ENCODE measurements around the gene LRRC26. TPM values are rescaled to one million over a fixed set of nuclear protein-coding genes. Genes with fewer than 3 reads are reported as not detected.
A peak's percentile ranks its signal among the peaks of the same experiment; 100 is the strongest.

The LRRC26 gene, protein sequence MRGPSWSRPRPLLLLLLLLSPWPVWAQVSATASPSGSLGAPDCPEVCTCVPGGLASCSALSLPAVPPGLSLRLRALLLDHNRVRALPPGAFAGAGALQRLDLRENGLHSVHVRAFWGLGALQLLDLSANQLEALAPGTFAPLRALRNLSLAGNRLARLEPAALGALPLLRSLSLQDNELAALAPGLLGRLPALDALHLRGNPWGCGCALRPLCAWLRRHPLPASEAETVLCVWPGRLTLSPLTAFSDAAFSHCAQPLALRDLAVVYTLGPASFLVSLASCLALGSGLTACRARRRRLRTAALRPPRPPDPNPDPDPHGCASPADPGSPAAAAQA
- total RNA-seq, result not detected

DNA sequence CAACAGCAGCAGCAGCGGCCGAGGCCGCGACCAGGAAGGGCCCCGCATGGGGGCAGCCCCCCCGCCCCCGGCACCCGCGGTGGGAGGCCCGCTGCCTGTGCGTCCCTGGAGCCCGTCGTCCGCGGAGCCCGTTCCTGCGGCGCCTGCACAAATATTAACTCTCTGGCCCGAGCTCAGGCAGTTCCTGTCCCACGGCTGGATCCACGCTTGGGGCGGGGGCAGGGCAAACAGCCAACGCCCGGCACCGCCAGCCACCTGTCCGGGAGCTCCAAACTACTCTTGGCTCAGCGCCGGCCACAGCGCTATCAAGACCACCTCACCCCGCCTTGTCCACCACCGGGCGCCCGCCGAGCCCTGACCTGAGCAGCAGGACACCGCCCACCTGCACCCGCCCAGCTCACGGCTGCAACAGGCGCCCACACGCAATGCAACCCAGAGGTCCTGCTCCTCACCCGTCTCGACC lies at the start of gene LRRC26:
Gene LRRC26, minus strand, starts transcription at position 156 of the 463 bp plus-strand sequence. Its CDS starts 108 bp downstream, at position 48.
- Mint-ChIP-seq H3K4me3 (peak within 1 kb of the TSS; percentile 45), H3K4me1 (ENCODE audit: low read depth) (peaks cover 7% of the 10 kb centered on the region), H3K27me3 (ENCODE audit: low read depth) (peaks cover 24% of the 10 kb centered on the region), H3K9me3 (no peaks in the 10 kb centered on the region), H3K36me3 (ENCODE audit: low read depth) (no peaks in the 10 kb centered on the region), H3K27ac (no peak within 1 kb of the TSS)
- intact Hi-C loops (cut with micrococcal nuclease), result loop anchor here (2.0 to 5.0 kb wide), 2 partner anchors 43 to 119 kb away; no protein-coding TSS in a partner anchor
- no peak for DNase-seq
- CTCF ChIA-PET, result no interaction called here

DNA sequence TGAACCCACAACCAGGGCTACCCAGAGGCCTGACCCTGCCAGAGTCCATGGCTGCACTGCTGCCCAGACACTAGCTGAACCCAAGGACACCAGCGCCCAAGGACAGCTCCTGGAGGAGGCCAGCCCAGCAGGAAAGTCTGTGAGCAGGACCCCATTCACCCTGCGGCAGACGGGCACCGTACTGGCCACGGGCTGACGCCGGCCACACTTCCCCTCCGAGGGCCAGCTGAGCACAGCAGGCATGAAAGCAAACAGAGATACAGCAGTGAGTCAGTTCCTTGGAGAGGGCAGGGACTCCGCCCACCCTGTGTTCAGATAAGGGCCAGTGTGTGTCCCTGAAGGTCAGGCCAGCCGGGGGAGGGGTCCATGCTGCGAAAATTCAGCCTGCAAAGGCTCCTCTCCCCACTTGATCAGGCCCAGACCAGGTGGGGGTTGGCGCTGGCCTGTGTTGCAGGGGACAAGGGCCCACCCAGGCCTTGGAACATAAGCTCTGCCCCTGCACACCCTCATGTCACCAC lies 49.0 kb upstream of the LRRC26 start:
- H3K4me3 Mint-ChIP-seq, result no peak overlapping the region
- H3K36me3 Mint-ChIP-seq (ENCODE audit: low read depth), result no peaks in the 10 kb centered on the region
- H3K4me1 Mint-ChIP-seq (ENCODE audit: low read depth), result peaks cover 1% of the 10 kb centered on the region
- CTCF ChIA-PET, result no interaction called here
- no peak for DNase-seq
- H3K27me3 Mint-ChIP-seq (ENCODE audit: low read depth), result no peaks in the 10 kb centered on the region
- H3K27ac Mint-ChIP-seq, result no peak overlapping the region
- no peaks in the 10 kb centered on the region for H3K9me3 Mint-ChIP-seq
- intact Hi-C loops (cut with micrococcal nuclease), result no loop called here

DNA sequence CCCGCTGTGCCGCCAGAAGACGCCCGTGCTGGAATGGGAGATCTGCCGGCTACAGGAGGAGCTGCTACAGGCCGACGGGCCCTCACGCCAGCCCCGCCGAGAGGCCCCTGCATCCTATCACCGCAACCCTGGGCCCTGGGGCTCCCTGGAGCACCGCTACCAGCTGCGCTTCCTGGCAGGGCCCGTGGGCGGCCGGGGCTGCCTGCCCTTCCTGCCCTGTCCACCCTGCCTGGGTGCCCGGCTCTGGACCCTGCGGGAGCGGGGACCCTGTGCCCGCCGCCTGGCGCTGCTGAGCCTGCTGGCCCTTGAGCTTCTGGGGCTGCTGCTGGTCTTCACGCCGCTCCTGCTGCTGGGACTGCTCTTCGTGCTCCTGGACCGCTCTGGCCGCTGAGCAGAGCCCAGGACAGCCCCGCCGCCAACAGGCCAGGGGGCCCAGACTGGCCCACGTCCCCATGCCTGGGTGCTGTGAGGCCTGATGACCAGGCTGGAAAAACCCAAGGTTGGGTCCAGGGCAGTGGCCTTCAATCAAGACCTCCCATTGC lies 48.4 kb upstream of the LRRC26 start:
- no peaks in the 10 kb centered on the region for H3K36me3 Mint-ChIP-seq (ENCODE audit: low read depth)

DNA sequence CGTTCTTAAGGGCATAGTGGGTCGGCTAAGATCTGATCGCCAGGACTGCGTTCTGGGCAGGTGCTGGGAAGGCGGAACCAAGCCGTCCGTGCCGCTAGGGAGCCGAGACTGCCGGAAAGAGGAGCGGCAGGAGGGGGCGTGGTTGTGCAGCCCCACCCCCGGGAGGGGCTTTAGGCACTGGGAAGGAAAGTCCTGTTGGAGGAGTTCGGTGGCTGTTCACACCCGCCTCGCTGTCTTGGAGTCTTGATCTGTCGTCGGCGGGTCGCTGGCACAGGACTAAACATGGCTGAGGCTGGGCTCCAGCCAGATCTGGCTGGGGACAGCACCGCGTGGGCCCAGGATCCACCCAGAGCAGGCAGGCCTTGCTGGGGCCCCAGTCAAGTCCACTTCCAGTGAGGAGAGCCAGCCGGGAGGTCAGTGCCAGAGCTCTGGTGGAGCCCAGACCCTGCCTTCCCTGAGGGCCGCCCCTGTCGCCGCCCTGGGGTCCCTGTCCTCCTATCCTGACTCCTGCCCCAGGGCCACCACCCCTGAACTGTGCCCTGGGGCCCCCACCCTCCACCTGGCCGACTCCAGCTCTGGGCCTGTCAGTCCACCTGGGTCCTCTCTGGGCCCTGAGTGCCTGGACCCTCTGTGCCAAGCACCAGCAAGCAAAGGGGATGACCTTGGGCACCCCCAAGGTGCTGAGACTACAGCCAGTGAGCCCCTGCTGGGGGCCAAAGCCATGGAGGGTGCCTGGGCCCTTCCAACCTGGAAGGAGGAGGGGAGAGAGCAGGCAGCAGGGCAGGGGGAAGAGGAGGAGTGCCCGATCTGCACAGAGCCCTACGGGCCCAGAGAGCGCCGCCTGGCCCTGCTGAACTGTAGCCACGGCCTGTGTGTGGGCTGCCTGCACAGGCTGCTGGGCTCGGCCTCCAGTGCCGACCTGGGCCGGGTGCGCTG lies 47.7 kb upstream of the LRRC26 start:
- Mint-ChIP-seq H3K4me3 (no peak overlapping the region), H3K4me1 (ENCODE audit: low read depth) (no peaks in the 10 kb centered on the region), H3K9me3 (no peaks in the 10 kb centered on the region), H3K27ac (no peak overlapping the region), H3K27me3 (ENCODE audit: low read depth) (no peaks in the 10 kb centered on the region), H3K36me3 (ENCODE audit: low read depth) (peaks cover 2% of the 10 kb centered on the region)
- intact Hi-C loops (cut with micrococcal nuclease), result no loop called here
- CTCF ChIA-PET, result interaction anchor here (0.7 kb wide), 1 partner anchor 11 kb away, joined by 5 read pairs; no protein-coding TSS in a partner anchor
- DNase-seq, result no peak

More for the DNA sequence above, 48.4 kb upstream of the LRRC26 start:
- CTCF ChIA-PET, result no interaction called here
- intact Hi-C loops (cut with micrococcal nuclease), result no loop called here
- Mint-ChIP-seq H3K27me3 (ENCODE audit: low read depth) (no peaks in the 10 kb centered on the region), H3K27ac (no peak overlapping the region), H3K4me1 (ENCODE audit: low read depth) (peaks cover 1% of the 10 kb centered on the region), H3K4me3 (no peak overlapping the region), H3K9me3 (no peaks in the 10 kb centered on the region)
- no peak for DNase-seq

DNA sequence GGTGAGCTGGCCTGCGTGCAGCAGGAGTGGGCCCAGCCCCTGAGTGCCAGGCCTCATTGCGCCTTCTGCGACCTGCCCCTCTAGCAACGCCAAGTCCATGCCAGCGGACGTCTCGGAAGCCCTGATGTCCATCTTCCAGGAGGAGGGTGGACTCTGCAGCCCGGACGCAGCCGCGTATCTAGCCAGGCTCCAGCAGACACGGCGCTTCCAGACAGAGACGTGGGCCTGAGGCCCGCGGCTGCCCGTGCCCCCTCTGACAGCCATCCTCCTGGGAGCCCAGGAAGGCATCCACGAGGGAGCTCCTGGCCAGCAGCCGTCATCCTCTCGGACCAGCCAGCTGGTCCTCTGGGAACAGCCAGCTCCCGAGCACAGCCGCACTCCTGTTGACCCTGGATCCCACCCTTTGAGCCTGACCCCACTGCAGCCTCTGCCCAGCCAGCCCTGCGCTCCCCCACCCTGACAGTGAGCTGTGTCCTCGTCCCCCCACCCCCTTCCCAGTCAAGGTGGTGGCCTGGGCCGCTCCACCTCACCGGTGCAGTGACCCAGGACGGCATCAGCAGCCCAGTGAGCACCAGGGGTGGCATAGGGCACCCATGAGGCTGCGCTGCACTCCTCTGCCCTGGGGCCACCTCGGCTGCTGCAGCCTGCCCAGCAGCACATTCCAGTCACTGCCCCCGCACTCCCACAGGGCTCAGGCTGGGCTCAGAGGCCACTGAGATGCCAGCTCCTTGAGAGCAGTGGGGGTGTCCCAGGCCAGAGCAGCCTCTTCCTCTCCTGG lies 46.5 kb upstream of the LRRC26 start:
- Mint-ChIP-seq H3K36me3 (ENCODE audit: low read depth) (peaks cover 2% of the 10 kb centered on the region), H3K27ac (no peak overlapping the region), H3K4me1 (ENCODE audit: low read depth) (no peaks in the 10 kb centered on the region), H3K4me3 (no peak overlapping the region), H3K27me3 (ENCODE audit: low read depth) (no peaks in the 10 kb centered on the region), H3K9me3 (no peaks in the 10 kb centered on the region)
- intact Hi-C loops (cut with micrococcal nuclease), result no loop called here
- CTCF ChIA-PET, result no interaction called here
- DNase-seq, result no peak

DNA sequence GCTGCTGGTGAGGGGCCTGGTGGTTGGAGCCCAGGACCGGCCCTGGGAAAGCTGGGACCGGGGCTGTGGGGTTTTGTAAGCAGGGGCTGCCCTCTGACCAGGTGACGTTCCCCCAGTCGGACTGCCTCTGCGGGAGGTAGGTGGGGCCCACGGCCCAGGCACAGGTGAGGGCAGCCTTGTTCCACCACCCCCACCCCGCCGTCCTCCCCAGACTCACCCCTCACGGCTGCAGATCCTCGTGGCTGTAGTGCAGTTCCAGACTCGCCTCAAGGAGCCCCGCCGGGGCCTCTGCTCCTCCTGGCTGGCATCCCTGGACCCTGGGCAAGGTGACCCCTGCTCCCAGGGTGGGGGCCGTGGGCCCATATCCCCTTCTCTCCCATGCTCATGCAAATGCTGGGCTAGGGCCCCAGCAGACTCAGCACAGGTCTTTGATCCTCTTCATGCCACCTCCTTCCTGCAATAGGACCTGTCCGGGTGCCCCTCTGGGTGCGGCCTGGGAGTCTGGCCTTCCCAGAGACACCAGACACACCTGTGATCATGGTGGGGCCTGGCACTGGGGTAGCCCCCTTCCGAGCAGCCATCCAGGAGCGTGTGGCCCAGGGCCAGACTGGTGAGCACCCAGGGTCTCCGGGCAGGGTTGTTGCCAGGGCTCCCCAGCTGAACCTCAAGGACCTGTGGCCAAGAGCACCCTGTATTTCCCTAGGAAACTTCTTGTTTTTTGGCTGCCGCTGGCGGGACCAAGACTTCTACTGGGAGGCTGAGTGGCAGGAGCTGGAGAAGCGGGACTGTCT lies 45.5 kb upstream of the LRRC26 start:
- intact Hi-C loops (cut with micrococcal nuclease), result no loop called here
- Mint-ChIP-seq H3K4me1 (ENCODE audit: low read depth) (no peaks in the 10 kb centered on the region), H3K27me3 (ENCODE audit: low read depth) (no peaks in the 10 kb centered on the region), H3K4me3 (no peak overlapping the region), H3K9me3 (no peaks in the 10 kb centered on the region), H3K36me3 (ENCODE audit: low read depth) (peaks cover 2% of the 10 kb centered on the region), H3K27ac (no peak overlapping the region)
- CTCF ChIA-PET, result no interaction called here
- no peak for DNase-seq

DNA sequence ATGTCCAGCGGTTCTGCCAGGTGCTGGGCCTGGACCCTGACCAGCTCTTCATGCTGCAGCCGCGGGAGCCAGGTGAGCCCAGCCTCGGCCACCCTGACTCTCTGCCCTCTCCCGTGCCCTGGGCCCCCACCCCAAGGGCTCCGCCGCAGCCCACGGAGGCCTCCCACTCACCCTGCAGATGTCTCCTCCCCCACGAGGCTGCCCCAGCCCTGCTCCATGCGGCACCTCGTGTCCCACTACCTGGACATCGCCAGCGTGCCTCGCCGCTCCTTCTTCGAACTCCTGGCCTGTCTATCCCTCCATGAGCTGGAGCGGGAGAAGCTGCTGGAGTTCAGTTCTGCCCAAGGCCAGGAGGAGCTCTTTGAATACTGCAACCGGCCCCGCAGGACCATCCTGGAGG lies 44.8 kb upstream of the LRRC26 start:
- H3K27me3 Mint-ChIP-seq (ENCODE audit: low read depth), result no peaks in the 10 kb centered on the region
- CTCF ChIA-PET, result no interaction called here
- no peak overlapping the region for H3K27ac Mint-ChIP-seq
- H3K4me3 Mint-ChIP-seq, result no peak overlapping the region
- H3K36me3 Mint-ChIP-seq (ENCODE audit: low read depth), result peaks cover 4% of the 10 kb centered on the region
- no peaks in the 10 kb centered on the region for H3K4me1 Mint-ChIP-seq (ENCODE audit: low read depth)
- no peaks in the 10 kb centered on the region for H3K9me3 Mint-ChIP-seq
- intact Hi-C loops (cut with micrococcal nuclease), result no loop called here
- DNase-seq, result no peak

DNA sequence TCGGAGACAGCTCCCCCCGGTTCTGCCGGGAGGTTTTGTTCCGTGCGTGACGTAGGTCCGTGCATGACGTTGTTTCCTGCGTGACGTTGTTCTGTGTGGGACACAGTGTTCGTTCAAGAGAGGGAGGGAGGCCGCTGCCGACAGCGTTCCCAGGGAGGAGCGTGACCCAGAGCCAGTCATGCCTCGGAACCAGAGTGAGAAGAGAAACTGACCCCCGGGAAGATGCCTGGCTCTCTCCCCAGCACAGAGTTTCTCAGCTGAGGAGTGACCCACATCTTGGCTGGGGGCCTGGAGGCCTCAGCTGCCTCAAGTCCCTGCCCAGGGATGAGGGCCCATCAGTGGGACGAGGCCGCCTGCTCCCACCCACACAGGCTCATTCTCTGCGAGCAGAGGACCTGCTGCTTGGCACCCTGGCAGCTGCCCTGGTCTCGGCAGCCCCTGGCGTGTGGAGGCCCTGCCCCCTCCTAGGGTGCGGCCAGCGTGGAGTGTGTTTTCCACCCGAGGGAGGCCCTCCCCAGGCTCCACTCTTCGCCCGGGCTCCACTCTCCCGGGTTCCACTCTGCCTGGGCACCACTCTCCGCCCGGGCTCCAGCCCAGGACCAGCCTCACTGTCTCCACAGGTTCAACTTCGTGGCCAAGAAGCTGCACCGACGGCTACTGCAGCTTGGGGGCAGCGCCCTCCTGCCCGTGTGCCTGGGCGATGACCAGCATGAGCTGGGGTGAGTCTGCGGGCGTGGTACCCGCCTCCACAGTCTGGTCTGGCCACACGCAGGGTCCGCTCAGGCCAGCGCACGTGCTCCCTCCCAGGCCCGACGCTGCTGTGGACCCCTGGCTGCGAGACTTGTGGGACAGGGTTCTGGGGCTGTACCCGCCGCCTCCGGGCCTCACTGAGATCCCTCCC lies 43.6 kb upstream of the LRRC26 start:
- H3K27ac Mint-ChIP-seq, result no peak overlapping the region
- H3K4me3 Mint-ChIP-seq, result no peak overlapping the region
- peaks cover 5% of the 10 kb centered on the region for H3K4me1 Mint-ChIP-seq (ENCODE audit: low read depth)
- intact Hi-C loops (cut with micrococcal nuclease), result no loop called here
- DNase-seq, result no peak
- peaks cover 12% of the 10 kb centered on the region for H3K36me3 Mint-ChIP-seq (ENCODE audit: low read depth)
- no peaks in the 10 kb centered on the region for H3K9me3 Mint-ChIP-seq
- CTCF ChIA-PET, result no interaction called here
- H3K27me3 Mint-ChIP-seq (ENCODE audit: low read depth), result no peaks in the 10 kb centered on the region

DNA sequence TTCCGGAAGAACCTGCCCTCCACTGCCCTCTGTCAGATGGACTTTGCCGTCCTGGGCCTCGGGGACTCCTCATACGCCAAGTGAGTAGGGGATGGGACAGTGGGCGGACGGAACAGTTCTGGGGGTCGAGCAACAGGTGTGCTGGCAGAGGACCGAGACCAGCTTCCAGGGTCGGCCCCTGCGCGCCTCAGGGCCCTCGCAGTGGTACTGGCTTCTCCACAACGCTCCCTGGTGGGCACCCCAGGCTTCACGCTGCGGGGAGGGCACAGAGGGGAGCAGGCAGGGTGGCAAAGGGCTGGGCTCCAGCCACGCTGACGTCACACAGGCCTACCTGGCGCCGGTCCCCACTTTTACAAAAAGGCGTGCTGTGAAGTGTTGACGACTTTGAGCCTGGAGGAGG lies 42.7 kb upstream of the LRRC26 start:
- H3K4me3 Mint-ChIP-seq, result no peak overlapping the region
- no peak overlapping the region for H3K27ac Mint-ChIP-seq
- DNase-seq, result no peak
- CTCF ChIA-PET, result no interaction called here
- no peaks in the 10 kb centered on the region for H3K27me3 Mint-ChIP-seq (ENCODE audit: low read depth)
- intact Hi-C loops (cut with micrococcal nuclease), result no loop called here
- H3K4me1 Mint-ChIP-seq (ENCODE audit: low read depth), result peaks cover 7% of the 10 kb centered on the region
- peaks cover 14% of the 10 kb centered on the region for H3K36me3 Mint-ChIP-seq (ENCODE audit: low read depth)
- no peaks in the 10 kb centered on the region for H3K9me3 Mint-ChIP-seq

DNA sequence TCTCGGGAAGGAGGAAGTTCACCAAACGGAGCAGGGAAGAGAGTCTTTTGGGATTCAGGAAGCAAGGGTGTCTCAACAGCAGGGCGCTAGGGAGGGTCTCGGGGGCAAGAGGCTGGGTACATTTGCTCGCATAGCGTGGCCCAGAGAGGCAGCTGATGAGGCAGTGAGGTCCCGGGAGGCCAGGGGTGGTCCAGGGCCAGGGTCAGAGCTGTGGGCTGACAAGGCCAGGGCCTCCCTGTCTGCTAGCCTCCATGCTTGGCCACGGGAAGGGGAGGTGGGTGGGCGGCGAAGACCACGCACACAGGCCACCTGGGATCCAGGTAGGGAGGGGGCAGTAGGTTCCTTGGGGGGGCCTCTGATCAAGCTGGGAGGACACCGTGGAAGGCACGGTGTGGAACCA lies 41.7 kb upstream of the LRRC26 start:
- Mint-ChIP-seq H3K36me3 (ENCODE audit: low read depth) (peaks cover 21% of the 10 kb centered on the region), H3K4me1 (ENCODE audit: low read depth) (peaks cover 17% of the 10 kb centered on the region), H3K27me3 (ENCODE audit: low read depth) (no peaks in the 10 kb centered on the region), H3K9me3 (no peaks in the 10 kb centered on the region), H3K27ac (no peak overlapping the region), H3K4me3 (no peak overlapping the region)
- intact Hi-C loops (cut with micrococcal nuclease), result no loop called here
- CTCF ChIA-PET, result no interaction called here
- no peak for DNase-seq

Measured in activated naive CD4-positive, alpha-beta T cell treated with anti-CD3 and anti-CD28 coated beads for 36 hours (primary cell).